HepG2 (cell line): ENCODE results near the gene ZNF451. TPM values are rescaled to one million over a fixed set of nuclear protein-coding genes. Genes with fewer than 3 reads are reported as not detected.

Experiments
- ATAC-seq: fragments of 200-7000 bp; cut with Tn5 transposase; 3 replicates; pipeline ENCODE4 v1.9.1; 2020; ENCODE audit warnings: mild to moderate bottlenecking, moderate library complexity
- BruUV-seq: library from RNA; stranded (reverse); fragments of 400-500 nt; replicated peaks from 2 replicates; lab custom pipeline; 2021; lab: Mats Ljungman, UMichigan
- CTCF ChIA-PET: fragments of 300-600 bp; formaldehyde crosslinking; extraction: SDS; loops from one replicate; lab custom pipeline; 2021; ENCODE audit warnings: low total read pairs, inconsistent platforms, low intra/inter-chr PET ratio; lab: Yijun Ruan, JAX
- POLR2A ChIA-PET: fragments of 350-600 bp; sonication (Branson Sonifier 250); formaldehyde crosslinking; loops from one replicate; lab custom pipeline; 2020; ENCODE audit warnings: antibody characterized with exemption, inconsistent platforms; lab: Yijun Ruan, JAX
- DNase-seq: peaks from one replicate; pipeline ENCODE4 v3.0.0-alpha.2; 2015; ENCODE audit warnings: low spot score
- FAIRE-seq: peaks from 3 replicates; lab custom pipeline; 2011; peaks lifted over from hg19 to GRCh38; lab: Jason Lieb, UNC
- H2AFZ ChIP-seq: one replicate; pipeline ENCODE4 v1.6.1; 2011; ENCODE audit warnings: low read length, inconsistent platforms
- H3K27ac ChIP-seq: fragments of 300-600 bp; 3 replicates; pipeline ENCODE4 v1.8.0; 2011; ENCODE audit warnings: mixed run types, mild to moderate bottlenecking, mixed read lengths, low read length, inconsistent platforms; ENCODE audit not compliant: insufficient read depth; ENCODE audit errors: extremely low read length
- H3K27me3 ChIP-seq, 2 experiments: fragments of 200-600 bp in 1 of 2; 2 replicates in 1 of 2; 3 replicates in 1 of 2; pipeline versions ENCODE4 v1.6.0 to v1.8.0; 2011; ENCODE audit warnings: low read length in 2 of 2, mild to moderate bottlenecking in 2 of 2, moderate library complexity in 2 of 2, inconsistent platforms in 1 of 2; ENCODE audit not compliant: insufficient read depth in 2 of 2, control insufficient read depth in 1 of 2
- H3K36me3 ChIP-seq, 2 experiments: fragments of 200-600 bp in 1 of 2; replicated peaks in 1 of 2; 2 replicates in 1 of 2; 3 replicates in 1 of 2; pipeline versions ENCODE4 v1.5.1 to v1.8.0; 2011; ENCODE audit warnings: low read length in 2 of 2, inconsistent platforms in 1 of 2; ENCODE audit not compliant: insufficient read depth in 2 of 2, control insufficient read depth in 1 of 2
- H3K4me1 ChIP-seq: 2 replicates; pipeline ENCODE4 v1.5.1; 2012; ENCODE audit warnings: low read length, inconsistent platforms; ENCODE audit not compliant: insufficient read depth
- H3K4me2 ChIP-seq: 2 replicates; pipeline ENCODE4 v1.6.0; 2011; ENCODE audit warnings: low read depth, low read length, inconsistent platforms
- H3K4me3 ChIP-seq, 3 experiments: fragments of 200-600 bp in 1 of 3; sonication (generic), shearing (Covaris generic) in 1 of 3; replicated peaks in 1 of 3; 2 replicates each; pipeline ENCODE4 v1.5.1; 2011 to 2016; ENCODE audit warnings: low read length in 3 of 3, inconsistent platforms in 2 of 3, low read depth in 2 of 3, mild to moderate bottlenecking in 2 of 3, control low read depth in 1 of 3, mixed read lengths in 1 of 3; ENCODE audit not compliant: insufficient read depth in 1 of 3
- H3K79me2 ChIP-seq: one replicate; pipeline ENCODE4 v1.6.1; 2011; ENCODE audit warnings: low read length, inconsistent platforms; ENCODE audit not compliant: insufficient read depth
- H3K9ac ChIP-seq: 2 replicates; pipeline ENCODE4 v1.6.0; 2011; ENCODE audit warnings: mild to moderate bottlenecking, low read depth, low read length, inconsistent platforms; ENCODE audit not compliant: insufficient read depth
- H3K9me3 ChIP-seq: 2 replicates; pipeline ENCODE4 v1.5.1; 2012; ENCODE audit warnings: mild to moderate bottlenecking, low read length
- H4K20me1 ChIP-seq: 2 replicates; pipeline ENCODE4 v1.6.0; 2011; ENCODE audit warnings: inconsistent platforms, mild to moderate bottlenecking, low read length, moderate library complexity; ENCODE audit not compliant: insufficient read depth
- ARID3A ChIP-seq: IDR thresholded peaks from 2 replicates; pipeline ENCODE4 v1.6.1; 2012; ENCODE audit warnings: low read depth, low read length, improper control_type of control experiment
- CHD4 ChIP-seq: fragments of 200-600 bp; sonication (generic); IDR thresholded peaks from 2 replicates; pipeline ENCODE4 v1.7.0; 2017; ENCODE audit warnings: mild to moderate bottlenecking, low read length, borderline replicate concordance
- MLXIP ChIP-seq: sonication (generic); formaldehyde crosslinking; IDR thresholded peaks from 2 replicates; pipeline ENCODE4 v1.9.0; 2021; ENCODE audit warnings: missing genetic modification reagents, borderline replicate concordance
- MTA3 ChIP-seq: sonication (generic); formaldehyde crosslinking; IDR thresholded peaks from 2 replicates; pipeline ENCODE4 v1.4.0; 2020; ENCODE audit warnings: missing genetic modification reagents
- SMARCC2 ChIP-seq: fragments of 450-650 bp; IDR thresholded peaks from 2 replicates; pipeline ENCODE4 v1.6.1; 2017; ENCODE audit warnings: antibody characterized with exemption, mild to moderate bottlenecking
- SMARCE1 ChIP-seq: fragments of 450-650 bp; IDR thresholded peaks from 2 replicates; pipeline ENCODE4 v1.6.1; 2017; ENCODE audit warnings: borderline replicate concordance
- THAP9 ChIP-seq: sonication (generic); formaldehyde crosslinking; IDR thresholded peaks from 2 replicates; pipeline ENCODE4; 2020; ENCODE audit warnings: missing genetic modification reagents, mild to moderate bottlenecking, borderline replicate concordance
- TOPORS ChIP-seq: sonication (generic); formaldehyde crosslinking; IDR thresholded peaks from 2 replicates; pipeline ENCODE4 v1.8.0; 2023; ENCODE audit warnings: mild to moderate bottlenecking, missing genetic modification reagents
- ZKSCAN5 ChIP-seq: sonication (generic); formaldehyde crosslinking; IDR thresholded peaks from 2 replicates; pipeline ENCODE4 v1.5.1; 2020; ENCODE audit warnings: mild to moderate bottlenecking, missing genetic modification reagents
- ZNF556 ChIP-seq: sonication (generic); formaldehyde crosslinking; IDR thresholded peaks from 2 replicates; pipeline ENCODE4 v1.4.0; 2020; ENCODE audit warnings: mild to moderate bottlenecking, missing genetic modification reagents, borderline replicate concordance
- ZNF616 ChIP-seq: sonication (generic); formaldehyde crosslinking; IDR thresholded peaks from 2 replicates; pipeline ENCODE4 v1.5.0; 2020; ENCODE audit warnings: low read depth, mild to moderate bottlenecking, missing genetic modification reagents
- ZNF629 ChIP-seq: sonication (generic); formaldehyde crosslinking; conservative IDR thresholded peaks from 2 replicates; pipeline ENCODE4 v1.5.0; 2020; ENCODE audit warnings: missing genetic modification reagents
- ZNF737 ChIP-seq: sonication (generic); formaldehyde crosslinking; IDR thresholded peaks from 2 replicates; pipeline ENCODE4 v1.5.0; 2020; ENCODE audit warnings: missing genetic modification reagents, mild to moderate bottlenecking, borderline replicate concordance
- WGBS: methylation state at CpG from one replicate; pipeline ENCODE4 v1.1.6; 2017; ENCODE audit warnings: low lambda C conversion rate; 5-methylcytosine and 5-hydroxymethylcytosine counted together
- in situ Hi-C: cut with HindIII; loops from 2 replicates; pipeline ENCODE4 v1.10.0; 2017; ENCODE audit warnings: low pct_unique_long_range_greater_than_20kb; ENCODE audit not compliant: extremely low pct_ligation_motif_present
- intact Hi-C: fragments of 100-400 bp; cut with micrococcal nuclease; formaldehyde crosslinking; loops from one replicate; pipeline ENCODE4 v1.10.0; 2022; ENCODE audit not compliant: unreplicated experiment
- polyA plus RNA-seq, 8 experiments: library from polyadenylated mRNA; depleted of rRNA in 3 of 8; stranded (reverse) in 7 of 8; unstranded in 1 of 8; fragments of >200 nt; fragmentation: Illumina TruSeq in 4 of 8; extraction: Trizol in 4 of 8; gene quantifications; 2 replicates each; pipeline versions ENCODE4 v1.2.1 to v1.2.3, GENCODE V29; 2011 to 2016; ENCODE audit warnings: low read depth in 4 of 8, missing spikeins in 1 of 8, mixed read lengths in 1 of 8; ENCODE audit not compliant: insufficient read depth in 1 of 8
- total RNA-seq, 5 experiments: library from RNA; depleted of rRNA; stranded (reverse); fragments of >200 nt; fragmentation: Illumina TruSeq; extraction: Trizol; gene quantifications; 2 replicates each; pipeline ENCODE4 v1.2.3, GENCODE V29; 2016; ENCODE audit warnings: low read depth in 1 of 5
- TF ChIP-seq, protein P1 (sequence below): sonication (generic); formaldehyde crosslinking; IDR thresholded peaks from 2 replicates; pipeline ENCODE4 v1.5.1; 2020; ENCODE audit warnings: missing genetic modification reagents, mild to moderate bottlenecking, borderline replicate concordance
- TF ChIP-seq, protein P2 (sequence below): sonication (generic); formaldehyde crosslinking; IDR thresholded peaks from 2 replicates; pipeline ENCODE4 v1.4.0; 2020; ENCODE audit warnings: mild to moderate bottlenecking, missing genetic modification reagents

ZNF451 gene
- total and polyA plus RNA-seq, 2 of the 13 experiments (the other 11 are each of a cell fraction or from before 2014, with no cell fraction given), result 32.1 to 65.7 TPM

- POLR2A ChIA-PET, result no interaction called here
- no peak overlapping the region for H3K27ac ChIP-seq
- intact Hi-C loops, result loop anchor here (5.0 to 10.0 kb wide), 3 partner anchors 128 to 220 kb away; partner anchors contain the start of genes BEND6, PRIM2 and RAB23
- peak; percentile 91 for TF ChIP-seq ZNF629 (CRISPR knock-in tag)
- TF ChIP-seq, protein P1, sequence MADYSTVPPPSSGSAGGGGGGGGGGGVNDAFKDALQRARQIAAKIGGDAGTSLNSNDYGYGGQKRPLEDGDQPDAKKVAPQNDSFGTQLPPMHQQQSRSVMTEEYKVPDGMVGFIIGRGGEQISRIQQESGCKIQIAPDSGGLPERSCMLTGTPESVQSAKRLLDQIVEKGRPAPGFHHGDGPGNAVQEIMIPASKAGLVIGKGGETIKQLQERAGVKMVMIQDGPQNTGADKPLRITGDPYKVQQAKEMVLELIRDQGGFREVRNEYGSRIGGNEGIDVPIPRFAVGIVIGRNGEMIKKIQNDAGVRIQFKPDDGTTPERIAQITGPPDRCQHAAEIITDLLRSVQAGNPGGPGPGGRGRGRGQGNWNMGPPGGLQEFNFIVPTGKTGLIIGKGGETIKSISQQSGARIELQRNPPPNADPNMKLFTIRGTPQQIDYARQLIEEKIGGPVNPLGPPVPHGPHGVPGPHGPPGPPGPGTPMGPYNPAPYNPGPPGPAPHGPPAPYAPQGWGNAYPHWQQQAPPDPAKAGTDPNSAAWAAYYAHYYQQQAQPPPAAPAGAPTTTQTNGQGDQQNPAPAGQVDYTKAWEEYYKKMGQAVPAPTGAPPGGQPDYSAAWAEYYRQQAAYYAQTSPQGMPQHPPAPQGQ, result no peak
- no peak for TF ChIP-seq MTA3 (CRISPR knock-in tag)
- peak; percentile 75; the same call in 1 of the 2 replicates for TF ChIP-seq CHD4
- TF ChIP-seq SMARCC2, result no peak
- TF ChIP-seq THAP9 (CRISPR knock-in tag), result no peak
- no peak for TF ChIP-seq ARID3A
- TF ChIP-seq TOPORS, result no peak
- no peak for TF ChIP-seq SMARCE1
- TF ChIP-seq ZNF737, result no peak
- TF ChIP-seq, protein P2, sequence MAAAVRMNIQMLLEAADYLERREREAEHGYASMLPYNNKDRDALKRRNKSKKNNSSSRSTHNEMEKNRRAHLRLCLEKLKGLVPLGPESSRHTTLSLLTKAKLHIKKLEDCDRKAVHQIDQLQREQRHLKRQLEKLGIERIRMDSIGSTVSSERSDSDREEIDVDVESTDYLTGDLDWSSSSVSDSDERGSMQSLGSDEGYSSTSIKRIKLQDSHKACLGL (CRISPR knock-in tag), result no peak
- no peak for TF ChIP-seq MLXIP
- no peak for TF ChIP-seq ZKSCAN5 (CRISPR knock-in tag)
- no peak for TF ChIP-seq ZNF616 (CRISPR knock-in tag)
- no peak for TF ChIP-seq ZNF556 (CRISPR knock-in tag)
Observed at GRCh38 chr6:57094689-57095088, 4.7 kb downstream of the ZNF451 start.

More at GRCh38 chr6:57094689-57095088, 4.7 kb downstream of the ZNF451 start:
- in situ Hi-C loops, result no loop called here
- no peak overlapping the region for H3K4me2 ChIP-seq
- peaks cover 74% of the 10 kb centered on the region for H3K4me1 ChIP-seq
- peaks cover 49% of the 10 kb centered on the region for H4K20me1 ChIP-seq
- no peak overlapping the region for H2AFZ ChIP-seq
- WGBS, result 95% methylated on average over 1 of the region's 1 CpG
- no peak overlapping the region for H3K9ac ChIP-seq
- H3K36me3 ChIP-seq, result peaks cover 5 to 31% of the 10 kb centered on the region in 2 experiments
- H3K79me2 ChIP-seq, result peaks cover 72% of the 10 kb centered on the region
- FAIRE-seq (no peak), DNase-seq (no peak), ATAC-seq (no peak)
- no TSS peak for BruUV-seq
- H3K27me3 ChIP-seq, result no peaks in the 10 kb centered on the region
- H3K4me3 ChIP-seq, result no peak overlapping the region
- CTCF ChIA-PET, result no interaction called here
- H3K9me3 ChIP-seq, result no peaks in the 10 kb centered on the region
